Adrenal gland (tissue), 12 donors: ENCODE results near the gene PALM2AKAP2. TPM values are rescaled to one million over a fixed set of nuclear protein-coding genes. Genes with fewer than 3 reads are reported as not detected.
A peak's percentile ranks its signal among the peaks of the same experiment; 100 is the strongest.

Experiments used
- DNase-seq, 7 donors: peaks; one replicate each; pipeline ENCODE4 v3.0.0-alpha.2; 2019 to 2020
- H3K27ac ChIP-seq, 5 donors: fragments of 200-600 bp; sonication (generic) in 4 of 5; 1 replicate in 3 of 5; 2 replicates in 2 of 5; pipeline versions ENCODE4 v1.5.1 to v1.8.0; 2016 to 2020; ENCODE audit warnings: mild to moderate bottlenecking in 1 of 5
- H3K27me3 ChIP-seq: fragments of 200-600 bp; 2 replicates; pipeline ENCODE4 v1.8.0; 2021
- H3K36me3 ChIP-seq, 2 donors: fragments of 200-600 bp; replicated peaks in 1 of 2; 1 replicate in 1 of 2; 2 replicates in 1 of 2; pipeline versions ENCODE4 v1.5.1 to v1.8.0; 2018 to 2022
- H3K4me1 ChIP-seq, 2 donors: fragments of 200-600 bp; replicated peaks in 1 of 2; 1 replicate in 1 of 2; 2 replicates in 1 of 2; pipeline versions ENCODE4 v1.5.1 to v1.8.0; 2018 to 2021
- H3K4me3 ChIP-seq, 4 donors: fragments of 200-600 bp; sonication (generic) in 3 of 4; one replicate each; pipeline ENCODE4 v1.5.1; 2016 to 2018
- H3K9me3 ChIP-seq, 3 donors: fragments of 200-600 bp; sonication (generic) in 1 of 3; replicated peaks in 1 of 3; 1 replicate in 2 of 3; 2 replicates in 1 of 3; pipeline versions ENCODE4 v1.5.1 to v1.8.0; 2016 to 2021
- POLR2A ChIP-seq, 2 donors: fragments of 450-650 bp; IDR thresholded peaks; one replicate each; pipeline ENCODE4 v1.6.1; 2017; ENCODE audit warnings: antibody characterized with exemption in 2 of 2, mild to moderate bottlenecking in 2 of 2, moderate library complexity in 1 of 2
- WGBS, 4 donors: extraction: QIAGEN DNeasy Blood & Tissue Kit in 2 of 4; methylation state at CpG; one replicate each; pipeline versions ENCODE4 v1.1.5 to v1.1.7; 2013 to 2017; 5-methylcytosine and 5-hydroxymethylcytosine counted together
- intact Hi-C, 2 donors: fragments of 100-400 bp; cut with DNase I; formaldehyde crosslinking; loops; one replicate each; pipeline versions ENCODE4 v1.14.1 to v1.15.0; 2022 to 2023
- polyA plus RNA-seq, 3 donors: library from polyadenylated mRNA; stranded (reverse); fragments of 200-250 nt in 2 of 3; fragments of 350-450 nt in 1 of 3; fragmentation: Illumina TruSeq in 1 of 3; extraction: RNeasy Lipid Tissue Mini Kit (QIAGEN cat#74804) in 1 of 3; gene quantifications; one replicate each; pipeline ENCODE4 v1.2.3, GENCODE V29; 2013 to 2014
- total RNA-seq, 9 donors: library from RNA; depleted of rRNA in 4 of 9; stranded (reverse); fragments of >200 nt in 4 of 9; fragments of 120-200 nt in 1 of 9; fragmentation: NEBNext Ultra II Directional in 1 of 9; extraction: Animal tissue kit (Norgen Biotek cat#: 25700) in 1 of 9; gene quantifications; one replicate each; pipeline versions ENCODE4 v1.1.0 to v1.2.4, GENCODE V29; 2013 to 2023
- TF ChIP-seq, protein P1 (sequence below), 6 experiments: fragments of 450-650 bp in 4 of 6; fragments of 200-600 bp in 2 of 6; sonication (generic) in 1 of 6; IDR thresholded peaks; 1 replicate in 5 of 6; 2 replicates in 1 of 6; pipeline versions ENCODE4 v1.5.1 to v1.8.0; 2016 to 2021; ENCODE audit warnings: antibody characterized with exemption in 6 of 6, mild to moderate bottlenecking in 2 of 6, moderate library complexity in 1 of 6
- donor health status: healthy with polysubstance abuse.
- donor health status: Bipolar disorder and iron deficiency.
- donor health status: DM: yes; HTN: yes; CAD: no.
- donor health status: DM: no; HTN: no; CAD: no.
- donor health status: DM: no; HTN: no; CAD: no.
- donor health status: DM: yes; HTN: yes; CAD: no.

PALM2AKAP2 gene
- total and polyA plus RNA-seq, 12 donors: 0.07 to 27.3 (median 19.8) TPM

DNA sequence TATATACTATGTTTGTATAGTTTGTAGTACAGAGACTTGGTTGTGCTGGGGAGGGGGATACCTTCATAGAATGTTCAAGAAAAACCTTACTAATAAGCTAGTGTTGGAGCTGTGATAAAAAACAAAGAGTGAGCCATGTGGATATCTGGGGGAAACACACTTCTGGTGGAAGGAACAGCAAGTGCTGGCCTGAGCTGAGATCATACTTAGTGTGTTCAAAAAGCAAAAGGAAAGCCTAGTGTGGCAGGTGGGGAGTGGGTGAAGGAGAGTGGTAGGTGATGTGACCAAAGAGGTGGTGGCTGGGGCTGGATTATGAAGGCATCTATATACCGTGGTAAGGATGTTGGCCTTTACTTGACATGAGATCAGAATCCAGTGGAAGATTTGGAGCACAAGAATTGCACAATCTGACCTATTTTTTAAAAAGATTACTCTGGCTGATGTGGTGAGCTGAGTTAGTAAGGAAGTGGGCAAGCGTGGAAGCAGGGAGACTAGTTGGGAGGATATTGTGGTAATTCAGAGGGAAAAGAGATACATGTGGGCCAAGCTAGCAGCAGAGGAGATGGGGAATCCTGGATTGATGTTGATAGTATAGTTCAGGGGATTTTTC lies 26.6 kb downstream of the PALM2AKAP2 start:
- intact Hi-C loops: no loop called here
- H3K4me1 ChIP-seq: peaks cover 20 to 25% of the 10 kb centered on the region in 2 donors
- WGBS, 4 donors: 25 to 30% (median 27%) methylated on average over 2 of the region's 2 CpGs
- peak in 3 of 7 donors; percentile 19 to 37 (median 20) for DNase-seq
- H3K27ac ChIP-seq: peak overlapping the region in 4 of 5 donors; percentile 4 to 67 (median 37)
- no peaks in the 10 kb centered on the region for H3K27me3 ChIP-seq
- no peaks in the 10 kb centered on the region for H3K9me3 ChIP-seq
- no peak overlapping the region for H3K4me3 ChIP-seq
- H3K36me3 ChIP-seq: no peaks in the 10 kb centered on the region
- peak in 1 of 2 donors; percentile 21 for TF ChIP-seq POLR2A (IDR thresholded peaks at IDR 0.05)
- TF ChIP-seq, protein P1, sequence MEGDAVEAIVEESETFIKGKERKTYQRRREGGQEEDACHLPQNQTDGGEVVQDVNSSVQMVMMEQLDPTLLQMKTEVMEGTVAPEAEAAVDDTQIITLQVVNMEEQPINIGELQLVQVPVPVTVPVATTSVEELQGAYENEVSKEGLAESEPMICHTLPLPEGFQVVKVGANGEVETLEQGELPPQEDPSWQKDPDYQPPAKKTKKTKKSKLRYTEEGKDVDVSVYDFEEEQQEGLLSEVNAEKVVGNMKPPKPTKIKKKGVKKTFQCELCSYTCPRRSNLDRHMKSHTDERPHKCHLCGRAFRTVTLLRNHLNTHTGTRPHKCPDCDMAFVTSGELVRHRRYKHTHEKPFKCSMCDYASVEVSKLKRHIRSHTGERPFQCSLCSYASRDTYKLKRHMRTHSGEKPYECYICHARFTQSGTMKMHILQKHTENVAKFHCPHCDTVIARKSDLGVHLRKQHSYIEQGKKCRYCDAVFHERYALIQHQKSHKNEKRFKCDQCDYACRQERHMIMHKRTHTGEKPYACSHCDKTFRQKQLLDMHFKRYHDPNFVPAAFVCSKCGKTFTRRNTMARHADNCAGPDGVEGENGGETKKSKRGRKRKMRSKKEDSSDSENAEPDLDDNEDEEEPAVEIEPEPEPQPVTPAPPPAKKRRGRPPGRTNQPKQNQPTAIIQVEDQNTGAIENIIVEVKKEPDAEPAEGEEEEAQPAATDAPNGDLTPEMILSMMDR (IDR thresholded peaks at IDR 0.05): no peak

DNA sequence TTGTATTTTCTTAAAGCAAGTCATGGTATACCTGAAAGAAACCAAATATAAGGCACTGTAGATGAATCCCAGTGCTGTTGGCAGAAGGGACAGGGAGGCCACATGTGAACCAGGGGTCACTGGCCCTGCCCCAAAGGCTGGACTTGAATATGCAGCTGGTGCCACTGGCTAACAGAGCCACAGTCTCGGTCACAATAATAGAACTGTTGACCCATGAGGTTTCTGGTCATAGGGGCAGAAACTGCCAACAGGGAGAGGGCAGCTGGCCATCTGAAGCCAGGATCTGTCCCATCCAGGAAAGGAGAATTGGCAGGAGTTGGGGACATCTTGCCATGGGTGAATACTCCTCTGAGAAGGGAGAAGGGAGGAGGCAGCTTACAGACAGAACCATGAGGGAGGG lies 31.9 kb downstream of the PALM2AKAP2 start:
- Histone ChIP-seq H3K9me3 (no peaks in the 10 kb centered on the region), H3K36me3 (no peaks in the 10 kb centered on the region), H3K4me3 (no peak overlapping the region), H3K27ac (peak overlapping the region in 2 of 5 donors; percentile 54 to 64), H3K27me3 (no peaks in the 10 kb centered on the region), H3K4me1 (peaks cover 14 to 16% of the 10 kb centered on the region in 2 donors)
- 67 to 86% (median 83%) methylated on average over 1 of the region's 1 CpG for WGBS, 4 donors
- no peak for DNase-seq
- intact Hi-C loops: no loop called here
- no peak for TF ChIP-seq POLR2A (IDR thresholded peaks at IDR 0.05)
- TF ChIP-seq, protein P1 (IDR thresholded peaks at IDR 0.05): no peak

DNA sequence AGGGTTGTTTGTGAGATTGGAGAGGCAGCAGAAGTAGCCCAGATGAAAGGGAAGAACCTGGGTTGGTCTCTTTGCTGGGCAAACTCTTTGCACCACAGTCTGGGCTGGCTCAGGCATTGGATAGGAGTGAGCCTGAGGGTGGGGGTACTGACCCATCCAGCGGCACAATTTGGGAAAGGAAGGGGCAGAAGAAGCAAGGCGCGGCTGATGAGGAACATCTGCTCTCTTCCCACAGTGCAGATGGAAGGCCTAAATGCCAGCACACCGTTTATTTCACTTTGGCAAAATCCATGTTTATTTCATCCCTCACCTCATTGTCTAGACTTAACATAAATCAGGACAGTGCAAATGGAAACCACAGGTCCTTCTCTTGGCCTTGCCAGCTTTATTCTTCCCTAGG lies 32.3 kb downstream of the PALM2AKAP2 start:
- TF ChIP-seq, protein P1 (IDR thresholded peaks at IDR 0.05): no peak
- no peak for TF ChIP-seq POLR2A (IDR thresholded peaks at IDR 0.05)
- no peak for DNase-seq
- Histone ChIP-seq H3K36me3 (no peaks in the 10 kb centered on the region), H3K4me1 (peaks cover 12% of the 10 kb centered on the region in 2 donors), H3K4me3 (no peak overlapping the region), H3K27ac (peak overlapping the region in 3 of 5 donors; percentile 35 to 64 (median 54)), H3K9me3 (no peaks in the 10 kb centered on the region), H3K27me3 (no peaks in the 10 kb centered on the region)
- WGBS, 4 donors: 84 to 93% (median 87%) methylated on average over 4 of the region's 4 CpGs
- intact Hi-C loops: no loop called here

DNA sequence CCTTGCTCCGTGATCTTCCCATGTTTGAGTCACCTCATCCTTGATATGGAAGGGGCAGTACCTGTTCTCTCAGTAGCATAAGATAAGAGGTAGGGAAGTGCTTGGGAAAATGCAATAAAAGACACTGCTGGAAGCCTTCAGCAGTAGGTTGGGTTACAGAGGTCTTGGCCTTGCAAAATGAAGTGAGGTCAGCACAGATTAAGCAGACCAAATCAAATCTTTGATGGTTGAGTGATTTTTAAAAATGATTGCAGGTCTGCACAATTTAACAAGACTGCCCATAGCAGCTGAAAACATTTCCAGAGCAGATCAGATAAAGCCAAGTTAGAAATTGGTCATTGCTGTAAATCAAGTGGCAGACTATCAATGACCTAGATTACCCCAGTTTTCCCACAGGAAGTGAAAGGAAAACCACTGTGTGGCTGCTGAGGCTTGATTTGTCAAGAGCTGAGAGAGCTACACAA lies 32.9 kb downstream of the PALM2AKAP2 start:
- Histone ChIP-seq H3K4me1 (peaks cover 12% of the 10 kb centered on the region in 2 donors), H3K27me3 (no peaks in the 10 kb centered on the region), H3K27ac (peak overlapping the region in 3 of 5 donors; percentile 35 to 64 (median 54)), H3K36me3 (no peaks in the 10 kb centered on the region), H3K4me3 (no peak overlapping the region), H3K9me3 (no peaks in the 10 kb centered on the region)
- DNase-seq: peak in 3 of 7 donors; percentile 38 to 54 (median 50)
- WGBS, 4 donors: 38 to 50% (median 44%) methylated on average over 1 of the region's 1 CpG
- intact Hi-C loops: no loop called here
- TF ChIP-seq, protein P1 (IDR thresholded peaks at IDR 0.05): no peak
- no peak for TF ChIP-seq POLR2A (IDR thresholded peaks at IDR 0.05)
